Stimulated activated CD4-positive, alpha-beta T cell treated with anti-CD3 and anti-CD28 coated beads, Interleukin-2, amount 100 ng/mL, for 4 hours (primary cell): ENCODE measurements around the gene KDELR1.

Experiments used
- DNase-seq: peaks from one replicate; pipeline ENCODE4 v3.0.0-alpha.2; 2020; ENCODE audit warnings: low read depth

Gene KDELR1

DNA sequence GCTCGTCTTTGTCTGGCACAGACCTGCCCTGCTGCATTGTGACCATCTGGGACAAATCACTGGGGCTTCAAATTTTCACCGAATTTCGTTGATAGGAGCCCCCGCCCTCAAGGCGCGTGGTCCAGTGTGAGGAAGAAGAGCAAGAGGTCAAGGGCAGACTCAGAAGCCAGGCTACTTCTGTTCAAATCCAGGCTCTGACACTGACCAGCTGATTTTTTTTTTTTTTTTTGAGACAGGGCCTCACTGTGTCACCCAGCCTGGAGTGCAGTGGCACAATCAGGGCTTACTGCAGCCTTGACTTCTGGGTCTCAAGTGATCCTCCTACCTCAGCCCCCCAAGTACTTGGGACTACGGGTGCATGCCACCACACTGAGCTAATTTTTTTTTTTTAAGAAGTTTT, 20.0 kb downstream of the KDELR1 start:
- DNase-seq: no peak

DNA sequence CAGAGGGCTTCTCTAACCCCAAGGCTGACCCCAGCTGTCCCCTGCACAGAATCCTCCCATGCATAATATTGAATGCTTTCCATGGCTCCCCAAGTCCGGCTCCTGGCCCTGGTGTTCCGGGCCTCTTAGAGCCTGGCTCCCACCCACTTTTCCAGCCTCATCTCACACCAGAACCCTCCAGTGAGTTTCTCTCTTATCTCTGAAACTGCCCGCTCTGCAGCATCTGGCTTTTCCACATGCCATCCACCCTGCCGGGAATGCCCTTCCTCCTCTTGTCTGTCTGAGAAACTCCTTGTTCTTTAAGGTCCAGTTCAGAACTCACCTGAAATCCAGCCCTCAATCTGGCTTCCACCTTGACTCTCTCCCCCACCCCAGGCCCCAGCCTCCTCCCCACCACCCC, 20.4 kb downstream of the KDELR1 start:
- DNase-seq: no peak

DNA sequence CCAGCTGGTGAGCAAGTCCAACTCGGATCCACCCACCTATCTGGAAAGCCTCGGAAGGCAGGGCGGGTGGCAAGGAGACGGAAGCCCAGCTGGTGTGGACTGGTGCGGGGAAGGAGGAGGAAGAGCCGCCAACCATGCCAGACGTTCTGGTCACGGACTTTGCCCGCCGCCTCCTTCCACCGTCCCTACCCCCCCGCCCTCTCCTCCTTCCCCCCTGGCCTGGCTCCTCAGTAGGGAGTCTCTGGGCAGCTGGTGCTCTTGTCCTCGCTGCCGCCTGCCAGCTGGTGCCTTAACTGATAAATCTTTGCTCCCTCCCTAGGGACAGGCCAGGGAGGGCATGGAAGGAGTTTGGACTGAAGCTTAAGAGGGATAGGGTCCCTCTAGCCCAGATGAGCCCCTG, 22.4 kb downstream of the KDELR1 start:
- DNase-seq: no peak

DNA sequence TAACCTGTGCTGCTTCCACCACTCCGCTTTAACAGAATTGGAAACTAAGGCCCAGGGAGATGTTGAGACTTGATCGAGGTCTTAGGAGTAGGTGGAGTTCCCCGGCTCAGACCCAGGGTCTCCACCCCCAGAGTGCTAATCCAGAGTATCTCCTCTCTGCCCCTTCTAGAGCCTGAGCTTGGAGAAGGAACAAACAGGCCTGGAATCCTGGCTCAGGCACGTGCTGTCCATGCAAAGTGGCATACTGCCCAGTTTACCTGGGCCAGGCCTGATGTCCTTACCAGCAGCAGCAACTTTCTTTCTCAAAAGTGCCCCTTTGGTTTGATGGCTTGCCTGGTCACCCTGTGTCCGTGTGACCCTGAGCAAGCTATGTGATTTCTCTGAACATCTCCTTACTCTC, 23.5 kb downstream of the KDELR1 start:
- no peak for DNase-seq

DNA sequence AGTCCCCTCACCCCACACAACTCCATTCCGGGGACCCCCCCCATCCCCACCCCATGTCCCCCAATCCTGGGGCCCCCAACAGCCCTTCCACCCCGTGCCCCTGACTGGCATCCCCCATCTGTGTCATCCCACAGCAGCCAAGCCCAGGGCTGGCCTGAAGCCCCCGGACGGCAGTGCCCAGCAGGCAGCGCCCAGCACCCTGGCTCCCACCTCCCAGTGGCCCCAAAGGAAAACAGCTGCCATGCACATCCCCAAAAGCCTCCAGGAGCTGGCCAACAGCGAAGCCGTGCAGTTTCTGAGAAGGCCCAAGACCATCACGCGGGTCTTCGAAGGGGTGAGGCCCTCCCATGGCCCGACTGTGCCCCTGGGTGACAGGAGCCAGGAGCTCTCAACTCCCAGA, 25.7 kb downstream of the KDELR1 start:
- DNase-seq: no peak

DNA sequence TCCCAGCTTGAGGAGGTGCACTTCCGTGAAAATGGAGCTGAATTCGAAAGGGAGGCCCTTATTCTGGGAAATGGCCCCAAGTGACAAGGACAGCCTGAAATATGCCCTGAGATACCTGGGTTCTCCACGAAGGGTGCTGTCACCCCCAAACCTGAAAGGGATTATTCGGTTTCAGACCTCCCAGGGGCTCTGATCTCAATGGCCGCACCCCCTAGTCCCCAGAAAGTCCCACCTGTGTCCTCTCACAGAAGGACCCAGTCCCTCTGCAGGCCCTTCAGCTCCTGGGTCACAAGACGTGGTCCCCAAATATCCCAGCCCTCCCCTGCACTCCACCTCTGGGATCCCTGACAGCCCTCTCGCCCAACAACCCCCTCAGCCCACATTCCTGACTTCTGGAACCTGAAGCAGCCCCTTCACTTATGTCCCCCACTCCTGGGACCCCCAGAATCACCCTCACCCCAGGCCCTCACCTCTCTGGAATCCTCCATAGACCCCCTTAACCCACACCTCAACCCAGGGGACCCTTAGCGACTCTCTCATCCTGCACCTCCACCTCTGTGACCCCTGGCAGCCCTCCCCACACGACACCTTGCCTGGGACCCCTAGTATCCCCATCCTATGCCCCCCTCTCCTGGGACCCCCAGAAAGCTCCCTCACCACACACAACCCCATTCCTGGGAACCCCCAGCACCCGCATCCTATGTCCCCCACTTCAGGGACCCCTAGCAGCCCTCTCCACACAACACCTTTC, 26.6 kb downstream of the KDELR1 start:
- no peak for DNase-seq

DNA sequence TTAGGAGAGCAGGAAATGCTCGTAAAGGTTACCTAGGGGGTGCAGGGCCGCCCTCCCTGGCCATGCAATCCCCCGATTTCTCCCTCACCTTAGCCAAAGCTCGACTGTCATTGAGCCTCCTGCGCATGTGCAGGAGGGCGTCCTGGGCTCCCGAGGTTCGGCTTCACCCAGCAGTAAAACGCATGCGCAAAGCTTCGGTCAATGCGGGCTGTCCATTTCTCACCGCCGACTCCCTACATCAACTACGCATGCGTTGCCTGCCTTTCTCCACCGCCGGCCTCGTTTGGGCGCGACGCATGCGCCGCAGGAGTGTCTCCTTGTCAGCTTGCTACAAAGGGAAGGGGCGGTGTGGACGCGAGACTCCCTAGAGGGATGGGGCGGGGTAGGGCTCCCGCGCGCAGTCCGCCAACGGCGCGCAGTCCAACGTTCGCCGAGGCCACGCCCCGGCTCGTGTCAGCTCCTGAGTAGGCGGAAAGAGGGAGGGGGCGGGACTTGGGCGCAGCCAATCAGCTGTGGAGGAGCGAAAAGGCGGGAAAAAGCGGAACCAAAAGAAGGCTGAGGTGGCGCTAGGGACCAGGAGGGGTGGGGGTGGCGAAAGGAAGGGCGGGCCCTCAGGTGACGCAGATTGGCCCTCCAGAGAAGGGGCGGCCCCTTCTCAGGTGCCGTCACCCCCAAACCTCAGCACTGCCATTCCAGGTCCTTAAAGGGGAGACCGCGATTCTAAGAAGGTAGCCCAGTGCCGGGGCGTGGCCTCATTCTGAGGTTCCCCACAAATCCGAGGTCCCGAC, 27.3 kb downstream of the KDELR1 start, which contains the start of the genes SYNGR4 and TMEM143:
SYNGR4 (plus strand) TSS at position 558 of the 788 bp plus-strand sequence. CDS start 1,476 bp downstream, outside the sequence.
TMEM143 (minus strand) TSS at position 131 of the 788 bp plus-strand sequence; CDS start at position 111, 20 bp downstream.
- DNase-seq: peak; percentile 97

DNA sequence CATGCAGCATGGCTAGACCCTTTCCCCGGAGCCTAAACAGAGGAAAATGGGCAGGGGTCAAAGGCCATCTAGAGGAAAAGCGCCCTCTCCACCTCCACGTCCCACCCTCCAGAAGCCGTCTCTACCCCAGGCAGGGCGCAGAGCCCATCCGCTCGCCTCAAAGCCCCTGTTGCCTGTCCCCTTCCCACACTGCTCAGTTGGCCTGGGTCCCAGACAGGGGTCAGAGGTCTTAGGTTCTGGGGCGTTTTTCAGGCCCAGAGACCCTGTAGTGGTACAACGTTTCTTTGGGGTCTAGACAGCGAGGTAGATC, 27.9 kb downstream of the KDELR1 start:
- DNase-seq: no peak

DNA sequence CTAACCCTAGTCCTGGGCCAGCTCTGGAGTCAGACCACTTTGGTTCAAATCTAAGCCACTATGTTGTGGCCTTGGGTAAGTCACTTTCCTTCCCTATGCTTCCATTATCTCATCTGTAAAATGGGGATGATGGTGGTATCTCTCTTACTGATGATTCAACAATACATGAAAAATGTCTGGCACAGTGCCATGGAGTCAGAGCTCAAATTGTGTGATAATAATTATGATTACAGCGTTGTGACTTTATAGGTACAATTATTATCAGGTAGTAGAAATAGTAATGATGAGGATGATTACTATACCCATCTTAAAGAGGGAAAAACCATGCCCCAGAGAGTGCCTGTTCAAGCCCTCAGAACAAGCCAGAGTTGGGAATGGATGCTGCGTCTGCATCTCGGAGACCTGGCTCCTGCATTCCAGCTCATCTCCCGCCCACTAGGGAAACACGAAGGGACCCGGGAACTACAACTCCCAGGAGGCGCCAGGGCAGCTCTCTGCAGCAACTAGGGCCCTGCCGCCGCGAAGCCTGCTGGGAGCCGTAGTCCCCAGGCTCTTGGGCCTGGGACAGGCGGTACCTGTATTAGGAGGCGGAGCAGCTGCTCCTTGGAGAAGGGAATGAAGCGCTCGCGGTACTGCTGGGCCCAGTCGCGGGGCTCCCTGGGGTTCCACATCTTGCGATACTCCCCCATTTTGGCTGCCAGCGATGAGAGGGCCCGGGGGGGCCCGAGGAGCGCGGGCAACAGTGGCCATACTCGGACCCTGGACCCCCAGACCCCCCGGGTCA, 28.4 kb downstream of the KDELR1 start:
- peak; percentile 85 for DNase-seq

DNA sequence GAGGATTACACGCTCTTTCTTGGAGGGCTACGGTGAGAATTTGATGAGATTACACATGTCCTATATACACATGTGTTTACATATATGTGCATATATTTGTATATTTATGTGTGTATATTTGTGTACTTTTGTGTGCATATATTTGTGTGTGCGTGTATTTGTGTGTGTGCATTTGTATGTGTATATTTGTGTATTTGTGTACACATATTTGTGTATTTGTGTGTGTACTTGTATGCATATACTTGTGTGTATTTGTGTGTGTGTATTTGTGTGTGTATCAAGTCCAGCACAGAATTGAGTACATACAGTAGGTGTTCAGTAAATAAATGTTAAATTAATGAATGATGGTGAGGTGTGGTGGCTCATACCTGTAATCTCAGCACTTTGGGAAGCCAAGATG, 29.4 kb downstream of the KDELR1 start:
- no peak for DNase-seq

DNA sequence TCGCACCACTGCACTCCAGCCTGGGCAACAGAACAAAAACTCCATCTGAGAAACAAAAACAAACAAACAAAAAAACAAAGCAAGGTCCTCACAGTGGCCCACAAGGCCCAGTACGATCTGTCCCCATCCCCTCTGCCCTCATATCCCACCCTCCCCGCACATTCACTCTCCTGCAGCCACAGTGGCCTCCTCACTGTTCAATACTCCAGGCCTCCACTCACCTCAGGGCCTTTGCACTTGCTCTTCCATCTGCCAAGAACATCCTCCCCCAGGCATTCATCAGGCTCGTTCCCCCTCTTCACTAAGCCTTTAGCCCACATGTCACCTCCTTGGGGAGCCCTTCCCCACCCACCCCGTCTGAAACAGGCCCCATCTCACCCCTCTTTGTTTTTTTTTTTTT, 32.2 kb downstream of the KDELR1 start:
- DNase-seq: no peak

DNA sequence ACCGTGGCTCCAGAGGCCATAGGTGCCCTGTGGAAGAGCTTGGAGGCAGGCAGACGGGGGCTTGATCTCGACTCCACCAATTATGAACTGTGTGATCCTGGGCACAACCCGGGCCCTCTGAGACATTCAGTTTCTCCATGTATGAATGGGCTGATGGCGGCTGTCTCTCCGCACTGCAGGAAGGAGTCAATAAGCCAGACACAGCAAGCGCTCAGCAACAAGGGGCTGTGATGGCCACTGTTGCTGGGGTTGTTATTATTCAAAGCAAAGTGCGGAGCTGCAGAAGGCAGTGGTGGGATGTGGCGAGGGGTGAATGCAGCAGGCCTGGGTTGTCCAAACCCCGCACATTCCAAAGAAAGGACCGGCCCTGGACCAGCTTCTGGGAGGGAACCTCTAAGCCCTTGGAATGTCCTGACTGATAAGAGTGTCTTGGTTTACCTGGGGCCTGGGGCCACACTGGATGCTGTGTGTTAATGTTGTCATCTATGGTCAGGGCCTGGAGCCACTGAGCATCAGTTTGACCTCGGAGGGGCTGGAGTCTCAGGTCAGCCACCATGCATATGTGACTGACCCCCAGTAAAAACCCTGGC, 35.9 kb downstream of the KDELR1 start:
- DNase-seq: no peak

DNA sequence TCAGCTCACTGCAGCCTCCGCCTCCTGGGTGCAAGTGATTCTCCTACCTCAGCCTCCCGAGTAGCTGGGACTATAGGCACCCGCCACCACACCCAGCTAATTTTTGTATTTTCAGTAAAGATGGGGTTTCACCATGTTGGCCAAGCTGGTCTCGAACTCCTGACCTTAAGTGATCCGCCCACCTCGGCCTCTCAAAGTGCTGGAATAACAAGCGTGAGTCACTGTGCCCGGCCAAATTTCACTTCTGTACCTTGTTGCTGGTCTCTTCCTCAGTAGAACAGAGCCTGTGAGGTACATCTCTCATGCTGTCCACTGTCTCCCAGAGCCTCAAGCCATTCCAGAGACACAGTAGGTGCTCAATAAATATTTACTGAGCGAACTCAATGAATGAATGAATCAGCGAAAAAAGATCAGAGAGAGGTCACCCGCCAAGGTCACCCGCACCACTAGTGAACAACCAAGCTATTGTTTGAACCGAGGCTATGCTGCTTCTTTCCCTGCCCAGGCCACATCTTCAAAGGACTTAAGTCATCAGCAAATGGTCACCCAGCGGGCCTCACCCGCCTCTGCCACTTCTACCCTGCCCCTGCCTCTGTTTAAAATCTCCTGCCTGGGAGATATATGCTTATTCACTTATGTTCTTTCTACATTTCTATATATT, 36.9 kb downstream of the KDELR1 start:
- DNase-seq: no peak

DNA sequence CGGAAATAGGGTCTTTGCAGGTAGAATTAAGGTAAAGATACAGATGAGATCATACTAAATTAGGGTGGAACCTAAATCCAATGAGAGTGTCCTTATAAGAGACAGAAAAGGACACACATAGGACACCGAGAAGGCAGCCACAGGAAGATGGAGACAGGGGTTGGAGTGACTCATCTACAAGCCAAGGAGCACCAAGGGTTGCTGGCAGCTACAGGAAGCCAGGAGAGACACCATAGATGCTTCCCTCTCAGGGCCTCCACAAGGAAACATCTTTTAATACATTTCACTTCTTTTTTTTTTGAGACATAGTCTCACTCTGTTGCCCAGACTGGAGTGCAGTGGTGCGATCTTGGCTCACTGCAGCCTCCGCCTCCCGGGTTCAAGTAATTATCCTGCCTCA, 37.7 kb downstream of the KDELR1 start:
- DNase-seq: no peak

DNA sequence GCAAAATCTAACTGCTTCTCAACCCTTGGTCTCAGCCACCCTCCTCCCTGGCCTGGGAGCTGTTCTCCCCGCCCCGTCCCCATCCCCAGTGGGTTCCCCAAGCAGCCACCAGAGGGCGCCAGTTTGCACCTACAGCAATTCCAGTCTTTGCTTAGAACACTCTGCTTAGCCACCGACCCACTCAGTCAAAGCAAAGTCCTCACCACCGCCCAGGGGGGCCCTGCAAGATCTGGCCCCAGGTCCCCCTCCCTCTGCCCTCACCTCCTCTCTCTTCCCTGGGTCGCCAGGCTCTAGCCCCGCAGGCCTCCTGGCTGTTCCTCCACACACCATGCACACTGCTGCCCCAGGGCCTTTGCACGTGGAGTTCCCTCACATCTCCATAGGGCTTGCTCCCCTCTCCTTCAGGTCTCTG, 40.0 kb downstream of the KDELR1 start:
- DNase-seq: peak; percentile 69

DNA sequence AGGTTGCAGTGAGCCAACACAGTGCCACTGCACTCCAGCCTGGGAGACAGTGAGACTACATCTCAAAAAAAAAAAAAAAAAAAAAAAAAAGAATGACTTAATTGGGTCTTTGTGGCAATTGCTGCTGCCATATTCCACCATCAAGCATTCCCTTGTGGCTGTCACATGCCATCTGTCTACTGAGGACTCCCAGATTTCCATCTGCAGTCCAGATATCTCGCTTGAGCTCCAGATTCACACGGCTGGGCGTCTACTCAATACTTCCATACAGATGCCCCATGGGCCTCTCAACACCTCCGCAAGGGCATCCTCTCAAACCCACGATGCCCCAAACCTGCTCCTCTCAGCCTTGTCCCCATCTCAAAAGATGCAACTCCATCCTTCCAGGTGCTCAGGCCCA, 40.5 kb downstream of the KDELR1 start:
- no peak for DNase-seq

DNA sequence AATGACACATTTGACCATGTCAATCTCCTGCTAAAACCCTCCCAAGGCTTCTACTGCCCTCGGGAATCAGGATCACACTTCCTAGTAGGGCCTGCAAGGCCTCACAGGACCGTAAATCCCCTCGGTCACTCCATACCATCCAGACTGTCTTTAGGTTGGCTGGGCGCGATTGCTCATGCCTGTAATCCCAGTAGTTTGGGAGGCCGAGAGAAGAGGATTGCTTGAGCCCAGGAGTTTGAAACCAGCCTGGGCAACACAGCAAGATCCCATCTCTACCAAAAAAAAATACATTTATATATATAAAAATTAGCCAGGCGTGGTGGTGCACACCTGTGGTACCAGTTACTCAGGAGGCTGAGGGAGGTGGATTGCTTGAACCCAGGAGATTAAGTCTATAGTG, 42.6 kb downstream of the KDELR1 start:
- no peak for DNase-seq

DNA sequence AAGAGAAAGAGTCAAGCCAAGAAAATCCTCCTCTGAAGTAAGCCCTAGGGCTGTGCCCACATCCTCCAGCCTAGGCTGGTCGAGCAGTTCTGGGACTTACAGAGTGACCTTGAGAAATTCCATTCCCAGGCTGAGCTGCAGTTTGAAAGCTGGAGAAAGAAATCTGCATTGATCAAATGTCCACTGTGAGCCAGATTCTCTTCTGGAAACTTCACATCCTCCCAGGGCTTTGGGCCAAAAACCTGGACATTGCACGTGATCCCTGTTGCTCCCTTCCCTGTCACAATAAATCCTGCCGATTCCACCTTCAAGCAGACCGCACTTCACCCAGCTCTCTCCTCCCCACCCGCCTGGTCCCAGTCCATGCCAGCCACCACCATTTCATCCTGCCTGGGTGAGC, 43.3 kb downstream of the KDELR1 start:
- DNase-seq: no peak

DNA sequence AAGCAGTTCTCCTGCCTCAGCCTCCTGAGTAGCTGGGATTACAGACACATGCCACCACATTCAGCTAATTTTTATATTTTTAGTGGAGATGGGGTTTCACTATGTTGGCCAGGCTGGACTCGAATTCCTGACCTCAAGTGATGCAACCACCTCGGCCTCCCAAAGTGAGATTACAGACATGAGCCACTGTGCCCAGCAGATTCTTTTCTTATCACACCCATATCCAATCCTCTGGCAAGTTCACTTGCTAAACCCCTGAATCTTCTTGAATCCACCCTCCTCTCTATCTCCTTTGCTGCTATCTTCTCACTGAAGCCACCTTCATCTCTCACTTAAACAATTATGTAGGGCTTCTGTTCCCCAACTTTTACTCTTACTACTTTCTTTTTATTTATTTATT, 45.2 kb downstream of the KDELR1 start:
- no peak for DNase-seq

DNA sequence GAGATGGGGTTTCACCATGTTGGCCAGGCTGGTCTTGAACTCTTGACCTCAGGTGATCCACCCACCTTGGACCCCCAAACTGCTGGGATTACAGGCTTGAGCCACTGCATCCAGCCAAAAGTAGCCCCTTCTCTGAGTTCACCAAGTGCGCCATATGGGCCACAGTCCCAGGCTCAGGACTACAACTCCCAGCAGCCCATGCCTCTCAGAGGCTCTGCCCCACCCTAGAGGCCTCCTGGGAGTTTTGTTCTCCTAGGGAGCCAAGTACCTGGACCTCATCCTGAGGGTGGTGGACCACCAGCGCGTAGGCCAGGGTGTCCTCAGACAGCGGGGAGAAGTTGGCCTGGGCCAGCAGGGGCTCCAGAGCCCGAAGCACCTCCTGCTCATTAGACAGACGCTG, 46.5 kb downstream of the KDELR1 start:
- no peak for DNase-seq

DNA sequence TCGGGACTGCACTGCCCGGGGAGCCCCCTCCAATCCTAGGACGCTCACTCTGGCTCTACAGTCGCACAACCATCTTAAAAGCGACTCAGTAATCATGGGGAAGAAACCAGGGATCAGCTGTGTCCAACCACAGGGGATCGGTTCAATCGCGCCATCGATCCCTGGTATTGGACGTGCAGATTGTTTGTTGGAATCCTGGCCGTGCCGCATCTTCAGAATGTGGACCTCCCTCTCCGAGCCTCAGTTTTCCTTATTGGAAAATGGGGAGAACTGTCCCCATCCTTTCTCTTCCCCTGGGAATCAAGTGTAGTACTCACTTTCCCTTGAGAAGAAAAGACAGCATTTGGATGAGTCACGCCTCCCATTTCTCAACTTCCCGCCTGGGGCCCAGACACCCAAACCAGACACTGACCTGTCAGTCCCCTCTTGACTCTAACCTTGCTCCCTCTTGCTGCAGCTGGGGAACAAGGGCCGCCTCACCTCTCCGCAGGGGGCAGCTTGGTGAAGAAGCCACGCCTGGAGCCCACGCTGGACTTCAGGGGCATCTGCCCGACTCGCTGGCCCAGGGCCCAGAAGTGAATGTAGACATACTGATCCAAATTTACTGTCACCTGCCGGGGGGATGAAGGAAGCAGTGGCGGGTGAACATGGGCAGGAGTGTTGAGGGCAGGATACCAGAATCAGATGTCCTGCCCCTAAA, 48.4 kb downstream of the KDELR1 start:
- DNase-seq: no peak
